NCI-H446 (cell line): Measurements from ENCODE around the gene PTGDS.
"Not testable (repeated sequence)": the region's sequence is repeated elsewhere in the genome, so short reads cannot be mapped to it uniquely, and the experiment has no call there.

Source experiments
- DNase-seq, 2 experiments: peaks; one replicate each; lab custom pipeline; 2025; lab: John Stamatoyannopoulos, UW

PTGDS gene

DNA sequence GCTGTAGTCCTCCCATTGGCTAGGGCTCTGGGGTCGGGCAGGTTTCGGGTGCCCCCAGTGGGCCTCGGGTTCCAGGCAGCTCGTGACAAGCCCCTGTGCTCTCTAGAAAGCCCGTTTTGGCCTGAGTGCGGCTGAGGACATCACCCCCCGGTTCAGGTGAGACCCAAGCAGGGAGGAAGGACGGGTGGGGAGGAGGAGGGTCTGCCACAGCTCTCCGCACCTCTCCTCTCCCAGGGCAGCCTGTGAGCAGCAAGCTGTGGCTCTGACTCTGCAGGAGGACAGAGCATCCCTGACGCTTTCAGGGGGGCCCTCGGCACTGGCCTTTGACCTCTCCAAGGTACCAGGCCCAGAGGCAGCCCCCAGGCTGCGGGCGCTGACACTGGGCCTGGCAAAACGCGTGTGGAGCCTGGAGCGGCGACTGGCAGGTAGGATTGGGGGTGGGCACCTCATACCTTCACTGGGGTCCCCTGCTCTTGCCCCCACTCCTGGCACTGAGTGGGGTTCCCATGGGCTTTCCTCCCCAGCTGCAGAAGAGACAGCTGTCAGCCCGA is 15.6 kb downstream of the PTGDS start:
- DNase-seq: no peak

DNA sequence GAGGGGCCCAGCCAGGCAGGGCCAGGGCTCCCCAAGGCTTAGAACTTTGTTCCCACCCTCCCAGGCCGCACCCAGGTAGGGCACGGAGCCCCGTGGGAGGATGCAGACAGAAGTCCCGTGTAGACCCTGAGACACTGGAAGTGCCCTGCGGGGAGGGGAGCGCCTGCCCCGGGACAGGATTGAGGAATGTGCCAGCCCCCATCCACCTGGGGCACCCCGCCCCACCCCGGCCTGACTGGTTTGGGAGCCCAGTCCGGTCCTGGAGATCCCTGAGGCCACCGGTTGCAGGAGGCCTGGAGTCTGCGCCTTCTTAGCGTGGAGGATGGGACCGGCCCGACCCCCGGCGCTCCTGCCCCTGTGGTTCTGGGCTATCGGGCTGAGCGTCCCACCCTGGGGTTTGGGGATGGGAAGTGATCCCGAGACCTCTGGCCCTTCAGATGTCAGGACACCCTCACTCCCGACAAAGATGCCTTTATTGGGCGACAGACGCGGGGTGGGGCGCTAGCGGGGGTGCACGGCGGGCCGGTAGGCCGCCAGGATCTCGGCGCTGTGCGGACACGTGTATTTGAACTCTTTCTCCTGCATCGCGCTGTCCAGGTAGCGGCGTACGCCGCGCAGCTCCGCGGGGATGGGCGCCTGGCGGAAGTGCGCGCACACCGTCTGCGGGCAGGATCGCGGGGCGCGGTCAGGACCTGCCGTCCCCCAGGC is 17.0 kb downstream of the PTGDS start:
- DNase-seq: no peak

GRCh38 chr9:136994888-136995230 is 17.6 kb downstream of the PTGDS start:
- no peak for DNase-seq

- no peak for DNase-seq
Measured at GRCh38 chr9:136995362-136995761, 18.1 kb downstream of the PTGDS start.

GRCh38 chr9:136995772-136996311 is 18.5 kb downstream of the PTGDS start:
- DNase-seq: peak in 1 of 2 experiments; percentile 30

GRCh38 chr9:136996361-136997292 is 19.3 kb downstream of the PTGDS start, which contains the start of gene CLIC3:
CLIC3 (minus strand) TSS chr9:136996568; CDS start chr9:136996543, 25 bp downstream.
- DNase-seq: no peak

GRCh38 chr9:136997371-136997770 is 20.1 kb downstream of the PTGDS start:
- no peak for DNase-seq

DNA sequence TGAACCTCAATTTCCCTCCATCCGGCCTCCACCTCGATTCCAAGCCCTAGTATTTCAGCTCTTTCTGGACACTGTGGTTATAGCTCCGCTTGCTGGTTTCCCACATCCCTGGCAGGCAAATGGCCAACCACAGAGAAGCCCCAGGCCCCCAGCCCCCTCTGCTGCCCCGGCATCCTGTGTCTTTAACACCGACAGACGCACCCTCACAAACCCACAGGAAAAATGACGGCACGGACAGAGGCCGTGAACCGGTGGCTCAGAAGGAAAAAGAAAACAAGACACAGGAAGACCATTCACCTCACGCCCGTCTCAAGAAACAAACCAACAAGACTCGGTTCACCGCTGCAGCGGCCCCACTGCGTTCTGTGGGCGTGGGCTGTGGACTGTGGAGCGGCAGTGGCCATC is 20.5 kb downstream of the PTGDS start:
- DNase-seq: no peak

DNA sequence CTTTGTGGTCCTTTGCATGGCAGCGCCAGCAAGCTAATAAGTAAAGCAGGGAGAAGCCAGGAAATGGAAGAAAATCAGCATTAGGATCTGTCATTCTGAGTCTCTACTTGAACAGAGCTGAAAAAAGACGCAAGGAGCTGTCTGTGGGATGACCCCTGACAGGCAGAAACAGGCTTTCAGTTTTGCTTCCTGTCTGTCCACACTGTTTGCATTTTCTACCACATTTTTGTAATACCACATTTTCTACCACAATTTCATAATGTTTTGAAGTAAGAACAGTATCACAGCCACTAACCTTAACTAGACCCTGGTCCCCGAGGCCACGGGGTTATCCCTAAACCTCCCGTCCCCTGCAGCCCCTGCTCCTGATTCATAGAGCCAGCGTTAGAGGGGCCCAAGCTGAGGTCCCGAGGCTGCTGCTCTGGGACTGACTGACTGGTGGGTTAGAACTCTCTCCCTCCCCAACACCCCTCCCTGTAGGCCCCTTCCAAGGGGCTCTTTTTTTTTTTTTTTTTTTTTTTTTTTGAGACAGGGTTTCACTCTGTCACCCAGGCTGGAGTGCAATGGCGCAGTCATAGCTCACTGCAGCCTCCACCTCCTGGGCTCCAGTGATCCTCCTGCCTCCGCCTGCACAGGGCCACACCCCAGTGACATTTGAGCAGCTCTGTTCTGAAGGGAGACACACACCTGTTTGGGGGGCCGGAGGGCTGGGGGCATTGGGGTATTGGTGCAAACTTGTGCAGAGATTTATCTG is 23.1 kb downstream of the PTGDS start:
- no peak for DNase-seq

GRCh38 chr9:137001857-137002645 is 24.7 kb downstream of the PTGDS start:
- DNase-seq: no peak

GRCh38 chr9:137002646-137003041 is 25.3 kb downstream of the PTGDS start:
- no peak for DNase-seq

DNA sequence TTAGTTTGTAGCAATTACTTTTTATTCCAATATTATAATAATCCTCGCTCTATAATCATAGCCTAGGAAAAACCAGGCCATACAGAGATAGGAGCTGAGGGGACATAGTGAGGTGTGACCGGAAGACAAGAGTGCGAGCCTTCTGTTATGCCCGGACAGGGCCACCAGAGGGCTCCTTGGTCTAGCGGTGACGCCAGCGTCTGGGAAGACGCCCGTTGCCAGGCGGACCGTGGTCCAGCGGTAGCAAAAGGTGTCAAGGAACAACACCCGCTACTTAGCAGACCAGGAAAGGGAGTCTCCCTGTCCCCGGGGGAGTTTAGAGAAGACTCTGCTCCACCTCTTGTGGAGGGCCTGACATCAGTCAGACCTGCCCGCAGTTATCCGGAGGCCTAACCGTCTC is 27.0 kb downstream of the PTGDS start:
- DNase-seq: not testable (repeated sequence)

DNA sequence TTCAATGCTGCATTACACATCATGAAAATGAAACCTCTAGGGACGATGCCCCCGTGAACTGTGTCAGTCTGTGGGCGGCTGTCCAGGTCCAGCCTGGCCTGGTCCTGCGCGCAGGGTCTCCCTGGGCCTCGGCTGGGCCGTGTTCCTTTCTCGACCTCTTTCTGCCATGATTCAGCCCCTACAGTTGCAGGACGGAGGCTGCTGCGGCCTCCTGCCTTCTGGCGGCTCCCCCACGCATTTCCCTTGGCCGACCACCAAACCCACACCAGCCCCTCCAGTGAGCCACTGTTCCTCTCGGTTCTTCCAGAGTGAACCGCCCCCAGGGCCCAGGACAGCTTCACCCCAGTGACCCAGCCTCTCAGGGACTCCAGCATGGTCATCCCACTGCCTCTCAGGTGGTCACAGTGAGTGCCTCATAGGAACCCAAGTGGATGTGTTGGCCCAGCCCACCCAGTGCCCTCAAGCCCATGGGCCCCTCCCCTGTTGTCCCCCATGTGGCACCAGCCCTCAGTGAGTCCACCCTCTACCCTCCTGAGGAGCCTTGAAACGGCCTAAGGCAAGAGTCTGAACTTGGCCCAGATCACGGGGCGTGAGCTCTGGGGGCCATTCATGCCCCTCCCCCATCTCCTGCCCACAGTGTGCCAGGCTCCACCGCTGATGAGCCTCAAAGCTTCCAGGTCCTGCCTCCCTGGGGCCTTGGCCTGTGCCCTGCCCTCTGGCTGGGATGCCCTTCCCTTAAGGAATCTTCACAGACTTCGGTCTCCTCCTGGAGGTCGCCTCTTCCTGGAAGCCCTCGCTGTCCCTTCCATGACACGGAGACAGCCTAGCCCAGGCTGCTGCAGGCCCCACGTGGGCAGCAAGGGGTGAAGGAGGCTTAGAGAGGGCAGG is 29.1 kb downstream of the PTGDS start:
- no peak for DNase-seq

DNA sequence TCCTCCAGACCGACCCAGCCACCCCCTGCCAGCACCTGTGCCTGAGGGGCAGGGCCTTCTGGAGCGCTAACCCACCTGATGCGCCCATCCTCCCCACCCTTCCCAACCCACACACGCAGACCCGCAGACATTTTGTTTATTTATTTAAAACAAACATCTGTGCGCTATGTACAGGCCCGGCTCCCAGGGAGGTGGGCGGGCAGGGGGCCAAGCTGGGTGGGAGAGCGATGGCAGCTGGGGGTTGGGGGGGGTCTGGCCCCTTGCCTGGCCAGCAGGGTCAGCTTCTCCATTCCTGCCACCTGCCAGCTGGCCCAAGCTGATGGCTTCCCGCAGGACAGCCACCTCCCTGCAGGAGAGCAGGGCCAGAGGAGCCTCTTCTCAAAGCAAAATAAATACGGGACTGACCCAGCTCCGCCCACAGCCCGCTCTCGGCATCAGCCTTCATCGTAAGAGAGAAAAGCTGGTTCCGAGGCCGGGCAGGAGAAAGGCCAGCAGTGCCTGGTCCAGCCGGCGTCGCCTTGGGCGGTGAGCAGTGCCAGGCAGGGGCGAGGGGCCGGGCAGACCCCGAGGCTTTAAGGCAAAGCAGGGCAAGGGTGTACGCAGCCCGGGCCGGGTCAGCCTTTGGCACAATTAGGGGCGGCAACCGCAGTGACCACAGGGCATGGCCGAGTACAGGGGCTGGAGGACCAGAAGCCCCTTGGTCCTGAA is 30.0 kb downstream of the PTGDS start:
- peak in 1 of 2 experiments; percentile 43 for DNase-seq

GRCh38 chr9:137007816-137008270 is 30.5 kb downstream of the PTGDS start:
- no peak for DNase-seq

GRCh38 chr9:137008312-137008711 is 31.0 kb downstream of the PTGDS start:
- no peak for DNase-seq

- DNase-seq: no peak
Measured at GRCh38 chr9:137009217-137009616, 31.9 kb downstream of the PTGDS start.

- DNase-seq: no peak
Measured at GRCh38 chr9:137009938-137010732, 32.8 kb downstream of the PTGDS start.
